NCI-H1105 treated with DMSO at 0.1 percent for 48 hours (cell line): ENCODE data around the gene SERPINE1.
"Not testable (repeated sequence)": the region's sequence is repeated elsewhere in the genome, so short reads cannot be mapped to it uniquely, and the experiment has no call there.

Source experiments
- DNase-seq: peaks from one replicate; lab custom pipeline; 2025; lab: John Stamatoyannopoulos, UW

SERPINE1 gene

GRCh38 chr7:101124376-101125056, 2.4 kb upstream of the SERPINE1 start:
- no peak for DNase-seq

- DNase-seq = peak; percentile 31
Observed at GRCh38 chr7:101125989-101126650, 784 bp upstream of the SERPINE1 start.

GRCh38 chr7:101127460-101128039, 646 bp downstream of the SERPINE1 start:
- no peak for DNase-seq

GRCh38 chr7:101128040-101128834, 1.3 kb downstream of the SERPINE1 start:
- no peak for DNase-seq

- DNase-seq = no peak
Observed at GRCh38 chr7:101129603-101130117, 2.8 kb downstream of the SERPINE1 start.

GRCh38 chr7:101132626-101133600, 6.0 kb downstream of the SERPINE1 start:
- not testable (repeated sequence) for DNase-seq

- DNase-seq = no peak
Observed at GRCh38 chr7:101133621-101134398, 6.9 kb downstream of the SERPINE1 start.

- no peak for DNase-seq
Observed at GRCh38 chr7:101134399-101134980, 7.6 kb downstream of the SERPINE1 start.

GRCh38 chr7:101137651-101138212, 10.8 kb downstream of the SERPINE1 start:
- no peak for DNase-seq

- peak; percentile 25 for DNase-seq
Observed at GRCh38 chr7:101138213-101138870, 11.4 kb downstream of the SERPINE1 start.

GRCh38 chr7:101140339-101140699, 13.4 kb downstream of the SERPINE1 start:
- DNase-seq = no peak

GRCh38 chr7:101140746-101141382, 14.0 kb downstream of the SERPINE1 start:
- DNase-seq = no peak

GRCh38 chr7:101151908-101152651, 25.2 kb downstream of the SERPINE1 start:
- no peak for DNase-seq

GRCh38 chr7:101153969-101154692, 27.2 kb downstream of the SERPINE1 start, which contains the start of gene AP1S1:
Gene AP1S1 (plus strand): TSS chr7:101154476. CDS start chr7:101154515, 39 bp downstream.
- DNase-seq = peak; percentile 96

- DNase-seq = no peak
Observed at GRCh38 chr7:101154693-101155102, 27.8 kb downstream of the SERPINE1 start.

- DNase-seq = no peak
Observed at GRCh38 chr7:101155303-101155702, 28.4 kb downstream of the SERPINE1 start.

- no peak for DNase-seq
Observed at GRCh38 chr7:101156277-101156676, 29.4 kb downstream of the SERPINE1 start.
